ENCODE data around the gene STK35.

Gene STK35

DNA sequence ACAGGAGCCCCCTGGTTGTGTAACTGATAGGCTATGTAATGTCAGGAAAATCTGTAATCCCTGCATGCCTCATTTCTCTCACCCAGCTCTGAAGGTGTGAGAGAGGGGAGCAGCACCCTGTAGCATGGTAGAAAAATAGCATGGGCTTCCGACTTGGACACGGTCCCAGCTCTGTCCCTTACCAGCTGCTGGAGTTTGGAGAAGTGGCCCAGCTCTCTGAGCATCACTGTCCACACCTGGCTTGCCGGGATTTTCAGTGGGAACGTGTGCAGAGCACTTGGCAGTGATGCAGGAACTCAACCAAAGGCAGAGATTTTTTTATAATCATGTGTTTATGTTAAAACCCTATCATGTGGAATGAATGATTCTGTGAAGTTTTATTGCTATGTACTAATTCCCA is 34.6 kb downstream of the STK35 start:
- no peaks in the 10 kb centered on the region; the same call in 1 of the 2 replicates for H3K4me1 ChIP-seq (ENCODE audit: insufficient read depth, low read length)
- no peak overlapping the region for H3K9ac ChIP-seq (ENCODE audit: low read depth, low read length)
- no peaks in the 10 kb centered on the region for H3K36me3 ChIP-seq (ENCODE audit: insufficient read depth, low read length)
- no peaks in the 10 kb centered on the region for H3K9me3 ChIP-seq (ENCODE audit: control insufficient read depth, insufficient read depth, low read length)

DNA sequence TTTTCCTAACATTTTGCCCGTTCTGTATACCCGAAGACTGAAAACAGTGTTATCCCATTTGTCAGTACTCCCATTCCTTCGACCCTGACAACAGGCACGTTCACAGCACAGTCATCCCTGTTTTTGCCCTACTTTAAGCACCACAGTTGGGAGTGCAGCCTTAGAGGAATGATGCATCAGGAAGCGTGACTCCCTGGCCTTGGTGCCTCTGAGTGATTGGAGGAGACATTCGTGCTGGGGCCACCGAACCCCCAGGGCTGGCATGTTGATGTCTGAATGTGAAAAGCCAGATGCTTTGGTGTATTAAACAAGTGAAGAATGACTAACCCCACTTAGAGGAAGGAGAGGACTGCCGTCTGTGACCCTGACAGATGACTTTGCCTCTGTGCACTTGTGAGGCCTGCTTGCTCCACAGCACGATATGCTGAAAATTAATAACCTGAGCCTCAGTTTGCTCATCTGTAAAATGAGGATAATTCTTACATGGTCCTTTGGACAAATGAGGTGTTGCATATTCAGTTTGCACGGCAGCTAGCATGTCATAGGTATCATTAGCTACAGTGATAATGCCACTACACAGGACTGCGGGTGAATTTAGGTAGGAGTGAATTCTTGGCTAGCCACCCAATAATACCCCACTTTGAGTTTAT is 36.0 kb downstream of the STK35 start:
- Histone ChIP-seq H3K36me3 (ENCODE audit: insufficient read depth, low read length) (no peaks in the 10 kb centered on the region), H3K9ac (ENCODE audit: low read depth, low read length) (no peak overlapping the region), H3K9me3 (ENCODE audit: control insufficient read depth, insufficient read depth, low read length) (no peaks in the 10 kb centered on the region), H3K4me1 (ENCODE audit: insufficient read depth, low read length) (no peaks in the 10 kb centered on the region; the same call in 1 of the 2 replicates)

DNA sequence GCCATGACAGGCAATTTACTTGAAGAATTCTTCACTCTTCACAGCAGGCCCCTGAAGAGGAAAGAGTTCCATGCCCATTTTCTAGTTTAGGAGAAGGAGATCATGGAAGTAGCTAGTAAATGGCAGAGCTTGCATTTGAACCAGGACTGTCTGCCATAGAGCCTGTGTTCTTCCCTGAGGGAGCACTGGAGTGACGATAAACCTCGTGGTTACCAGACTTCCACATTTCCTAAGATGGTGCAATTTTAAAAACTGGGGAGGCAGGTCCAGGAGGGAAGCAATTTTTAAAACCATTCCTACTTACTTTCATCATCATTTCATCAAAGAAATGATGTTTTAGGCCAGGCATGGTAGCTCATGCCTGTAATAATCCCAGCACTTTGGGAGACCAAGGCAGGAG is 36.8 kb downstream of the STK35 start:
- H3K36me3 ChIP-seq (ENCODE audit: insufficient read depth, low read length) = no peaks in the 10 kb centered on the region
- no peaks in the 10 kb centered on the region for H3K9me3 ChIP-seq (ENCODE audit: control insufficient read depth, insufficient read depth, low read length)
- H3K9ac ChIP-seq (ENCODE audit: low read depth, low read length) = no peak overlapping the region
- no peaks in the 10 kb centered on the region; the same call in 1 of the 2 replicates for H3K4me1 ChIP-seq (ENCODE audit: insufficient read depth, low read length)

DNA sequence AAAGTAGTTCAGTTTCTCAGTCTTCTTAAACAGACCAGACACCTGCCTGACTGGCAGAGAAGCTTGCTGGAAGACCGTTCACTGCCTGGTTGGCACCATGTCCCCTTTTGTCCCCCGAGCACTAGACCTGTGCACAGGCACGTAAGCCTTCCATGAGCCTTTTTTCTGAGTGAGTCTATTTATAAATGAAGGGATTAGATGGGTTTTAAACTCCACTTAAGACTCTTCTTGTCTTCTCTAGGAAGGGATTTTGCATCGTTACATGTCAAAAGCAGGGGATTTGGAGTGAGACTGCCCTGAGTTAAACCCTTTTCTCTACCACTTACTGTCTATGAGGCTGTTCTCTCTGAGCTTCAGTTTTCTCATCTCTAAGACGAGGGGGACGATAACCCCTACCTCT is 37.6 kb downstream of the STK35 start:
- Histone ChIP-seq H3K9me3 (ENCODE audit: control insufficient read depth, insufficient read depth, low read length) (no peaks in the 10 kb centered on the region), H3K9ac (ENCODE audit: low read depth, low read length) (no peak overlapping the region), H3K36me3 (ENCODE audit: insufficient read depth, low read length) (no peaks in the 10 kb centered on the region), H3K4me1 (ENCODE audit: insufficient read depth, low read length) (no peaks in the 10 kb centered on the region; the same call in 1 of the 2 replicates)

DNA sequence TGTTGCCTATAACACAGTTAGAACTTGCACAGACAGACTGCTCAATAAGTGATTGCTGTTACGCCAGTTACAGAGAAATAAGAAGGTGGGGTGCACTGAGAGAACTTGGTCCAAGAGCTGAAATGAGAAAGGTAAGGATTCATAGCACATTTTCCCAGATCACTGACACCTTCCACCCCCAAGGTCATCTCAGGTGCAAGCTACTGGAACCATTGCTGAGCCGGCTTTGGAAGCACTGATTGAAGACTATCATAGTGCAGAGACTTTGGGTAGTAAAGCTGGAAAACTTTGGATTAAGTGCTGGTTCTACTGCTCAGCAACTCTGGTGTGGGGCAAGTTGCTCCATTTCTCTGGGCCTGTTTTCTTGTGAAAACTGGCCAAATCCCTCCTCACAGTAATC is 38.1 kb downstream of the STK35 start:
- H3K9me3 ChIP-seq (ENCODE audit: control insufficient read depth, insufficient read depth, low read length) = no peaks in the 10 kb centered on the region
- no peaks in the 10 kb centered on the region; the same call in 1 of the 2 replicates for H3K4me1 ChIP-seq (ENCODE audit: insufficient read depth, low read length)
- no peak overlapping the region for H3K9ac ChIP-seq (ENCODE audit: low read depth, low read length)
- no peaks in the 10 kb centered on the region for H3K36me3 ChIP-seq (ENCODE audit: insufficient read depth, low read length)

DNA sequence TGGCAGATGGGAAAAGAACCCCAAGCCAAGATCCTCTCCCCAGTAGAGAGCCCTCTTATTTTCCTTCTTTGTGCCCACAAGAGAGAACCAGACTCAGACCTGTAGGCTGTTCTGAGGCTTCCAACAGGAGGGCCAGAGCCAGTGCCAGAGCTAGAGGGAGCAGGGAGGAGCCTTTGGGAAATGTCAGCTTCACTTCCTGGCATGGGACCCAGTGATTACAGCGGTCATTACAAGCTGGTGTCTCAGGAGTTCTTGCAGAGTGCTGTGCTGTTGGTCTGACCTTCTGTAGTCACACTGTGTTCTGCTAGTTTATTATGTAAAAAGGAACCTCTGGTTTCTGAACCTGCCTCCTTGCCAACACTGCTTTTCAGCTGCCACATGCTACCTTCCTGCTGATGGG is 38.9 kb downstream of the STK35 start:
- no peaks in the 10 kb centered on the region for H3K9me3 ChIP-seq (ENCODE audit: control insufficient read depth, insufficient read depth, low read length)
- no peaks in the 10 kb centered on the region for H3K36me3 ChIP-seq (ENCODE audit: insufficient read depth, low read length)
- H3K4me1 ChIP-seq (ENCODE audit: insufficient read depth, low read length) = no peaks in the 10 kb centered on the region; the same call in 1 of the 2 replicates
- no peak overlapping the region for H3K9ac ChIP-seq (ENCODE audit: low read depth, low read length)

DNA sequence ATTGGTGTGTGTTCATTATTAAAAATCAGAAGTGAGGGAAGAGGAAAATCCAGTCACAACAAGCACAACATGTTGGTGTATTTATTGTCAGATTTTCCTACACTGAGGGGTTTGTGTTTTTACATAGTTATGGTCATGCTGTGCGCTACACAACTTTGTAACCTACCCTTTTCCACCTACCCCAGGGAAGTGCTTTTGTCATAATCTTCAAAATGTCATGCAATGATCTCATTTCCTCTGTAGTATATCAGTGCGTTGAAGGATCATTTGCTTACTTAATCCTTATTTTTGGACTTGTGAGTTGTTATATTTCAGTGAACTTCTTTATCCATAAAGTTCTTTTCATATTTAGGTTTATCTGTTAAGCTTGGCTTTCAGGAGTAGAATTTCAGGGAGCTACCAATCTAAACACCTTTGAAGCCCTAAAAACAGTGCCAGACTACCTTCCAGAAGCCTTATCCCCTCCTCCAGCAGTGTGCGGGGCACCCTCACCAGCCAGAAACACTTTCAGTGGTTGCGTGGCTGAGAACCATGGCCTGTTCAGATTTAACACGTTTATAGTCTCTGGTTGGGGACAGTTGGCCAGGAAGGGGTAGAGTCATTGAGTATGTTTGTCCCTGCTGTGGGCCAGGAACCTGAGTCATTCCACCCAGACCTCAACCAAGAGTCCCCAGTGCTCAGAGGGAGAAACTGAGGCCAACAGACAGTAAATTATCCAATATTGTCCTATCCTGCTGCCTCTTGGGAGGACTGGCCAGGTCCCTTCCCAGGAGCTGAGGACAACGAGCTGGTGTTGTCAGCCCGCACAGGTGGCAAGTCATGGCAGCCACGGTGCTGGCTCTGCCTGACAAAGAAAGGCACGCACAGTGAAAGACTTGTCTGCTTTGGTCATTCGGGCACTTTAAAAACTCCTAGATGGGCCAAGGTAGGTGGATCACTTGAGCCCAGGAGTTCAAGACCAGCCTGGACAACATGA is 40.3 kb downstream of the STK35 start:
- no peaks in the 10 kb centered on the region for H3K36me3 ChIP-seq (ENCODE audit: insufficient read depth, low read length)
- no peak overlapping the region for H3K9ac ChIP-seq (ENCODE audit: low read depth, low read length)
- H3K4me1 ChIP-seq (ENCODE audit: insufficient read depth, low read length) = no peaks in the 10 kb centered on the region; the same call in 1 of the 2 replicates
- no peaks in the 10 kb centered on the region for H3K9me3 ChIP-seq (ENCODE audit: control insufficient read depth, insufficient read depth, low read length)

DNA sequence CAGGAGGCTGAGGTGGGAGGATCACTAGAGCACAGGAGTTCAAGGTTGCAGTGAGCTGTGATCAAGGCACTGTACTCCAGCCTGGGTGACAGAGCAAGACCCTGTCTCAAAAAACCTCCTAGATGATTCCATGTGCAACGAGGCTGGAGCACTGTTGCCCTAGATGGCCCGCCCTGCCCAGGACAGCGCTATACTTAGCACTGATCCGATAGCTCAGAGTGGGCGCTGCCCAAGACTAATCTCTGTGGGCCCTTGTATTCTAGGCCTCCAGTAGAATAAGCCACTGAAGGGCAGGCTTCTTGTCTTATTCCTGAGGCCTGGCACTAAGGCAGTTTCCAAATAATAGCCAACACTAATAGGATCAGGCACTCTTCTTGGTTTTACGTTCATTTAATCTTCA is 41.0 kb downstream of the STK35 start:
- H3K9me3 ChIP-seq (ENCODE audit: control insufficient read depth, insufficient read depth, low read length) = no peaks in the 10 kb centered on the region
- H3K9ac ChIP-seq (ENCODE audit: low read depth, low read length) = no peak overlapping the region
- H3K36me3 ChIP-seq (ENCODE audit: insufficient read depth, low read length) = no peaks in the 10 kb centered on the region
- no peaks in the 10 kb centered on the region for H3K4me1 ChIP-seq (ENCODE audit: insufficient read depth, low read length)

DNA sequence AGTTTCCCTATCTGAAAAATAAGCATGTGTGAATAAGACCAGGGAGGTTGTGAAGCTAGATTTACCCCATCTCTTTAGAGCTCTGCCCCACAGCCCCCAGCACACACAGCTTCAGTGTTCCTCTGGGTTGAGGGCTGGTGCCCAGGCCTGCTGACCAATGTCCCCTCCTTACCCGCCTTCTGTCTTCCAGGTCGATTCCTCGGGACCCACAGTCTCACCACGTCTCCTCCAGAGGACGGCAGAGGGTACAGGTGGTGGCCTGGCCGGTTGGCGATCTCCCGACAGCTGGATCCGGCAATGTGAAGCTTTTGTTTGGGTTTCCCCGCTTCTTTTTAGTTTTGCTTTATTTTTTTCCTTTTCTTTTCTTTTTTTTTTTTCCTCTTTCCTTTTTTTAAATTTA is 42.0 kb downstream of the STK35 start:
- Histone ChIP-seq H3K9ac (ENCODE audit: low read depth, low read length) (no peak overlapping the region), H3K36me3 (ENCODE audit: insufficient read depth, low read length) (no peaks in the 10 kb centered on the region), H3K9me3 (ENCODE audit: control insufficient read depth, insufficient read depth, low read length) (no peaks in the 10 kb centered on the region), H3K4me1 (ENCODE audit: insufficient read depth, low read length) (no peaks in the 10 kb centered on the region)

DNA sequence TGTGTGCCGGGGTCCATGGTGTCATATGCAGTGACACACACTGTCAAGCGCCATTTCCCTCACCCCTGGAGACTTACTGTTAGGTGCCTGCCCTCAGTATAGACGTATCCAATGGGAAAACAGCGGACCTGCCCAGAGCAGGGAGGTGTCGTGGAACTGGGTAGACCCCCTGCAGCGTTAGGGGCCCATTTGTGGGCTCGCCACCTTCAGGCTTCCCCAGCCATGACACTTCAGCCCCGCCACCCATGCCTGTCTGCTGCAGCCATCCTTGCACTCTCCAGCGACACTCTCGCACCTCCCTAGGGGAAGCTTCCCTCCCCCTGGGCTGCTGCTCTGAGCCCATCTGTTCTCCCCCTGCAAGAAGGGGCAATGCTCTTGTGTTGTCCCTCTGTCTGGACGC is 43.2 kb downstream of the STK35 start:
- Histone ChIP-seq H3K4me1 (ENCODE audit: insufficient read depth, low read length) (peaks cover 8% of the 10 kb centered on the region), H3K9ac (ENCODE audit: low read depth, low read length) (no peak overlapping the region), H3K36me3 (ENCODE audit: insufficient read depth, low read length) (no peaks in the 10 kb centered on the region), H3K9me3 (ENCODE audit: control insufficient read depth, insufficient read depth, low read length) (no peaks in the 10 kb centered on the region)

DNA sequence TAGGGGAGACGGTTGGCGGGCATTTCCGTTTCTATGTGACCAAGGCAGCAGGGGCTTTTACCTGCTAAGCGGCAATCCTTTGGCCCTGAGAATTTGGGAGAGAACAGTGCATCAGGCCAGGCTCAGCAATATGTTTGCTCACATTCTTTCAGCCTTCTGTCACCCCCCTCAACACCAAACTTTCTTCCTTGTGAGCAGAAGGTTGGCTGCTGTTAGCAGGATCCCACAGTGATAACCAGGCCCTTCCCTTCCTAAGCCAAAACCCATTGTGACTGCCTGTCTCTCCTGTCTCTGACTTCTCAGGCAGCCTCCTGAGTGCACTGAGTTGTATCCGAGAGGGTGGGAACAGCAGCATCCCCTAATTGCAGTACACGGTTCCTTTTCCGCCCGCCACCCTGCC is 43.7 kb downstream of the STK35 start:
- Histone ChIP-seq H3K9me3 (ENCODE audit: control insufficient read depth, insufficient read depth, low read length) (no peaks in the 10 kb centered on the region), H3K9ac (ENCODE audit: low read depth, low read length) (no peak overlapping the region), H3K36me3 (ENCODE audit: insufficient read depth, low read length) (no peaks in the 10 kb centered on the region), H3K4me1 (ENCODE audit: insufficient read depth, low read length) (peaks cover 12% of the 10 kb centered on the region)

DNA sequence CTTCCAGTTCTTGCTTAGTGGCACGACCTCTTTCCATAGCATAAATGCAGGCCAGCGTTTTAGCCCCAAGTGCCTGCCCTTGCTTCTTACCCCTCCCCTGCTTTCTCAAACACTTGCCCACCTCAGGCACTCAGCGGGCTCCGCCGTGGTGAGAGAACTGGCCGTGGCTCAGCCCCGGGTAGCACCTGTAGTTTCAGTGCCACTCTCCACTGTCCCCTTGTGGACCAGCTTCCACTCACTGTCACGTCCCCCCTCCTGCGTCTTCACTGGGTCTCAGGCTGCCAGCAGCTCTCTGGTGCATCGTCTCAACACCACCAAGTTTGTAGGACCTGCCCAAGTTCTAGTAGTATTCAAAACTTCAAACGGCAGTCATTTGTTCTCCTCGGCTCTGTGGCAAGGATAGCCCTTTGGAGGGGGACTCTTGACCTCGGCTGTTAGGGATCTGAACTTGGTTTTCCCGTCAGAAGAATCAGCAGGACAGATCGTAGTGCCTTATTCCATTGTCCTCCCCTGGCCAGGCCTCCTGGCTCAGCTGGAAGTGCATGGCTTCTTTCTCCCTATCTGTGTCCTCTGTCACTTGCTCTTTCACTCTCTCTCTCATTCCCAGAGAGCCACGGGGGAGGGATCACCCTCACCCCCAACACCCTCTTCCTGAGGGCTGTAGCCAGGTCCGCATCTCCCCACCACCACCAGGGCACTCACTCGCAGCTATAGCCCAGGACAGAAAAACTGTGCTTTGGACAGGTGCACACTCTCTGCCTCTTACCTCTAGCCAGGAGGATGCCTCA is 44.6 kb downstream of the STK35 start:
- Histone ChIP-seq H3K9ac (ENCODE audit: low read depth, low read length) (no peak overlapping the region), H3K9me3 (ENCODE audit: control insufficient read depth, insufficient read depth, low read length) (no peaks in the 10 kb centered on the region), H3K36me3 (ENCODE audit: insufficient read depth, low read length) (no peaks in the 10 kb centered on the region), H3K4me1 (ENCODE audit: insufficient read depth, low read length) (peaks cover 12% of the 10 kb centered on the region)

DNA sequence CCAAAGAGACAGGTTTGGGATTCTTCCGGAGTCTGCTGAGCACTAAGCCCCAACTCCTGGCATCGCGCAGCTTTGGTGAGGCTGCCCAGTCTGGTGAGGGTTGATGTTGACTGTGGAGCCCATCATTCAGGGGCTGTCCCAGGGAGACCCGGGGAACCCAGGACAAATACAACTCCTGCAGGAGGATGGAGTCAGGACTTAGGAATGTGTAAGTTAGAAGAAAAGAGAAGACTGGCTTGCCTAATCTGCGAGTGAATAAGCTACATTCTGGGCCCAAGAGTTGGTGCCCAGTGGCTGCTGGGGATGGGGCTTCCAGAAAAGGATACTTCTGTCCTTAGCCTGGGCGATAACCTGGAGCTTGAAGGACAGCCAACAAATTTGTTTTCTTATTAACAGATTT is 47.9 kb downstream of the STK35 start:
- H3K9ac ChIP-seq (ENCODE audit: low read depth, low read length) = no peak overlapping the region
- H3K9me3 ChIP-seq (ENCODE audit: control insufficient read depth, insufficient read depth, low read length) = no peaks in the 10 kb centered on the region
- no peaks in the 10 kb centered on the region for H3K36me3 ChIP-seq (ENCODE audit: insufficient read depth, low read length)
- peaks cover 12% of the 10 kb centered on the region for H3K4me1 ChIP-seq (ENCODE audit: insufficient read depth, low read length)

DNA sequence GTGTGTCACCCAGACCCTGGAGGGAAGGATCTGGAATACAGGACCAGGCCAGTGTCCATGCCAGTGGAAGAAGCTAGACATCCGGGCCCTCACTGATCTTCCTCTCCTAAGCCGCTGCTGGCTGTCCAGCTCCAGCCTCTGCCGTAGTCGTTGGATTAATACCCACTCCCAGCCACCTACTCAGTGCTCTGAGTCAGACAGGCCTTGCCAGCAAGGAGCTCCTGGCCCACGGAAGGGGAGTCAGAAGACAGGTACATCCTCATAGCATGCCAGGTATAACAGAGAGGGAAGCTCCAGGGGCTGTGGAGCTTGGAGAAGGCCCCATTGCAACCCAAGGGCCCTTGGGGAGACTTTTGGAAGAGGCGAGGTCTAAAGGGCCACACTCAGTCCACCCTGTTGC is 49.0 kb downstream of the STK35 start:
- Histone ChIP-seq H3K36me3 (ENCODE audit: insufficient read depth, low read length) (no peaks in the 10 kb centered on the region), H3K9me3 (ENCODE audit: control insufficient read depth, insufficient read depth, low read length) (no peaks in the 10 kb centered on the region), H3K4me1 (ENCODE audit: insufficient read depth, low read length) (peaks cover 12% of the 10 kb centered on the region), H3K9ac (ENCODE audit: low read depth, low read length) (no peak overlapping the region)

Data from ES-I3 (cell line).